Stimulated activated CD8-positive, alpha-beta memory T cell treated with anti-CD3 and anti-CD28 coated beads, Interleukin-15, amount 100 ng/mL, for 24 hours (primary cell): ENCODE data around the gene TRIM73.
"Not testable (repeated sequence)": the region's sequence is repeated elsewhere in the genome, so short reads cannot be mapped to it uniquely, and the experiment has no call there.

Experiments used
- DNase-seq: peaks from one replicate; pipeline ENCODE4 v3.0.0-alpha.2; 2020; ENCODE audit warnings: low read depth

The TRIM73 gene

DNA sequence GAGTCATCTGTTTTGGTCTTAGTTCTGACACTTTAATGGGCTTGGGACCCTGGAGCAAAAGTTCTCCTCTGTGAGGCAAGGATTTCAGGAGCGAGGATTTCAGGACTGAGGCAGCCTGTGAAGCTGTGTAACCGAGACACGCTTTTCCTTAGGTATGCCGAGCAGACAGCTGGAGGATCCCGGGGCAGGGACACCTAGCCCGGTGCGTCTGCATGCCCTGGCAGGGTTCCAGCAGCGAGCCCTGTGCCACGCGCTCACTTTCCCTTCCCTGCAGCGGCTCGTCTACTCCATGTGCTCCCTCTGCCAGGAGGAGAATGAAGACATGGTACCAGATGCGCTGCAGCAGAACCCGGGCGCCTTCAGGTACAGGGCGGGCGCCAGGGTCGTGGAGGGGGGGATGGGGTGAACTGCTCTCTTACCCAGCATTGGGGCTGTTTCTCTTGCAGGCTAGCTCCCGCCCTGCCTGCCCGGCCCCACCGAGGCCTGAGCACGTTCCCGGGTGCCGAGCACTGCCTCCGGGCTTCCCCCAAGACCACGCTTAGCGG lies 20.5 kb downstream of the TRIM73 start:
- not testable (repeated sequence) for DNase-seq

DNA sequence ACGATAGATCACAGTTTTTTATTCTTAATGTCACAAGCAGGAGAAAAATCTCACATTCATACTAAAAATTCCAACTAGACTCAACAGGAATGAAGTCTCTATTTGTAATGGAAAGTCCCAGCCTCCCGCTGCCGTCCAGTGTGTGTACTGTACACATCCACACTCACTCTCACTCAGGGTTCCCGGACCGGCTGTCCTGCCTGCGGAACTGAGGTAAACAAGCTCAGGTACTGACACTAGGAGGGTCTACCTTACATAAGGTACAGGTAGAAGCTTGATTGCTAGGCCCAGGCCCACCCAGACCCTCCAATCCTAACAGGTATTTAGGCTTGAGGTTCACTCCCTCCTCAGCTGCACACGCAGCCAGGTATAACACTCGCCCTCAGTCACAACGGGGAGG lies 21.4 kb downstream of the TRIM73 start:
- DNase-seq: not testable (repeated sequence)

DNA sequence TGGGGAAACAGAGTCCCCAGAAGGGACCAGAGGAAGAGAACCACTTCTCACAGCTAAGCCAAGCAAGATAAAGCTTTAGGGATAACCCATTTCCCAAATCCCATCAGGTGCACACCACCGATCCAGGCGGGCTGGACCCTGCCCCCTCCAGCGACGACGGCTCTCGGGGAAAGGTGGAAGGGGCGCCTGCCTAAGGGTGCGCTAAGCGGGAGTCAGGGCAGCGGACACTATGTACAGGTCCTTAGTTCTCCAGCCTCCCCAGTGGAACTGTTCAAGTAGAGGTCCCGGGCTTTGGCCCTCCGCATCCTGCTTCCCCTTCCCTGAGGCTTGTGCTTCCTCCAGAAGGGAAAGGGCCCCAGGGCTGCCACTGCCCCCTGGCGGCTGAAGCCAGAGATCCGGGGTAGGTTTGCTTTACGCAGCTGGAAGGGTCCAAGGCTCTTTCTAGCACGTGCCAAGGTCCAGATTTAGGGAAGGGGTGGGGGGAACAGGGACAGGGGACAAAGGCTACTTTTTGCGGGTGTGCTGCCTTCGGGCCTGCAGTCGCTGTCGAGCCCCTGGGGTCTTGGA lies 22.9 kb downstream of the TRIM73 start:
- DNase-seq: not testable (repeated sequence)

GRCh38 chr7:75419210-75419609 lies 23.8 kb downstream of the TRIM73 start:
- not testable (repeated sequence) for DNase-seq

GRCh38 chr7:75419693-75420092 lies 24.3 kb downstream of the TRIM73 start:
- not testable (repeated sequence) for DNase-seq

DNA sequence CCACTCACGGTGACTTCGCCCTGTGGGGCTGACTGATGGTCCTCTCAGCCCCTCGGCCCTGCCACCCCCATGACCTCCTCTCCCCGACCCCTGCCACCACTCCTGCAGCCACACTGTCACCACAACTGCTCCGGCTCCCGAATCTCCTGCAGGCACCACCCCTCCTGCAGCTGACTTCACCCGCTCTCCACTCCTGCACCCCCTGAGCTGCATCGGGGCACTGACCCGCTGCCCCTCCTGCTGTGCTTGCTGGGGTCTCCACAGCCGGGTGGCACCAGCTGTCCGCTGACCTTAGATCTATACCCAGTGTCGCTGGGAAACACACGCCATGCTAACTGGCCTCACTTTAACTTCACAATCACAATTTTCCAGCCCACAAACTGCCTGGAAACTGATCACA lies 24.7 kb downstream of the TRIM73 start:
- DNase-seq: not testable (repeated sequence)

GRCh38 chr7:75421798-75422710 lies 26.6 kb downstream of the TRIM73 start:
- DNase-seq: not testable (repeated sequence)

DNA sequence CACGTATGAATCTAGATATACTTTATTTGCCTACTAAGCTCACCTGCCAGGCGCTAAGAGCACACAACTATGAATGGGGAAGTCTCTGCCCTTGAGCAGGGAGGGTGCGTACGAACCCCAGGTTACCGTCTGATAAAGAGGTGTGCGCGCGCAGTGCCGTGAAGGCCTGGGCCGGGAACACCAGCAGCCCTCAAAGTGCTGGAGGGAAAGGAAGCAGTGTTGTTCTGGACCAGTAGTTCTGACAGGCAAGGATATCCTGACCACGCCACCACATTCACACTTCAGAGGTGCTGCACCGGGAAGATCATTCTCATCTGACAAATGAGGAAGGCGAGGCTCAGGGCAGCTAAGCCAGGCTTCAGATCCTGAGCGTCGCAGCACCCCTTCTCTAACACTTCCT lies 28.1 kb downstream of the TRIM73 start:
- not testable (repeated sequence) for DNase-seq

DNA sequence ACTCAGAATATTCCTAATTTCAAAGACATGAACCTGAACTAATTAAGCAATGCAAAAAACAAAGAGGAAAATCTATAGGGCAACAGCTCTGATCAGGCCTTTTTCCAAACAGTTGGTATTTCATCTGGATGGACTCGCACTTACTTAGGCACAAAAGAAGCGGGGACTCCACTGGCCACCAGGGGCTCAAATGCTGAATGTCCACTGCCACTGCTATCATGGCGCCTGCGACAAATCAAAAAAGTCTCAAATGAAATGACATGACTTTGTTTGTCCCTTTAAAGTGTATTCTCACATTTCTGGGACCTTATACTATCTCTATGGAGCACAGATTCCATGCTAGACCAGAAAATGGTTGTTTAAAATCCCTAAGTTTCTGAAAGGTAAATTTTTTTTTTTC lies 43.6 kb downstream of the TRIM73 start:
- DNase-seq: not testable (repeated sequence)

DNA sequence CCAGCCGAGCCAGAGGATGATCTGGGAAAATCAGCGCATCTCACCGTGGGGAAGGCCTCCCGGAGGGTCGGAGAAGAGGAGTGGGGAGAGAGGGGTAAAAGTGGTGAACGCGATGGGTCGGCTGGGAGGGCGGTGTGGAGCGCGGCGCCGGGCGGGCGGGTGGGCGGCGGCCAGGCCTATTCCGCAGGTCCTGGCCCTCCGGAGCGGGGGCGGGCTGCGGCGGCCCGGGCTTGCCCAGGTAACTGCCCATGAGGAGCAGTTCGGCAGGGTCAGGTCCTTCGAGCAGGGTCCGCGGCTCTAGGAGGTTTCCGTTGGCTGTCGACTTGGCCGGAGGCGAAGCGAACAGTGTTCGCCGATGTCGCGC lies 46.7 kb downstream of the TRIM73 start:
- DNase-seq: not testable (repeated sequence)

GRCh38 chr7:75442465-75443111 lies 47.2 kb downstream of the TRIM73 start:
- DNase-seq: not testable (repeated sequence)

- not testable (repeated sequence) for DNase-seq
These were observed 54.5 kb downstream of the TRIM73 start for GRCh38 chr7:75449946-75450345.

DNA sequence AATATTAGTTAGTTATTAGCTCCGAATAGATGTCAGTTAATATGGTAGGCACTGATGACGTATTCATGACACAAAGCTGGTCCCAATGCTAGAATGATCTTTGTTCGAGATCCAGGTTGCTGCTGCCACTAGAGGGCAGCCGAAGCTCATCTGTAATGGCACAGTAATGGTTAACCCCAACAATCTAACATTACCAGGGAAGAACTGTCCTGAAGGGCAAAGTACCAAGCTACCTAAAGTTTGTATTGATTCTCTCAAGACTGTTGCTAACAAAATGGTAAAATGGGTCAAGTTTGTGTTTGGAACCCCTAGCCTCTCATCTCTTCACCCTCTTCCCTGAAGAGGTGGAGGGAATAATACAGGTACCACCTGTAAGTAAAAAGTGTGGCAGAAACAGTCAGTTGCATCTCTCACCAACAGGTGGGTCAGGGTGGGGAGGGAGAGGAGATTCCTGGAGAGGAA lies 57.1 kb downstream of the TRIM73 start:
- DNase-seq: not testable (repeated sequence)
